ENCODE data around the gene MRPS18B.

The MRPS18B gene

GRCh38 chr6:30617565-30618269 is at the start of gene MRPS18B:
MRPS18B (plus strand) TSS chr6:30617840; CDS start chr6:30617866, 26 bp downstream.
- peak; percentile 98 to 99 for DNase-seq (ENCODE audit: low read depth in 2 of 2)

- DNase-seq (ENCODE audit: low read depth in 2 of 2) = peak; percentile 17 to 27
Measured at GRCh38 chr6:30568245-30568644, 49.4 kb upstream of the MRPS18B start.

GRCh38 chr6:30570263-30570662 is 47.4 kb upstream of the MRPS18B start:
- no peak for DNase-seq (ENCODE audit: low read depth in 2 of 2)

- no peak for DNase-seq (ENCODE audit: low read depth in 2 of 2)
Measured at GRCh38 chr6:30570740-30571074, 46.9 kb upstream of the MRPS18B start.

GRCh38 chr6:30571075-30571761 is 46.4 kb upstream of the MRPS18B start, which contains the start of gene ABCF1:
ABCF1 (plus strand) TSS chr6:30571442; CDS start chr6:30571488, 46 bp downstream.
- DNase-seq (ENCODE audit: low read depth in 2 of 2) = peak; percentile 96 to 99

- no peak for DNase-seq (ENCODE audit: low read depth in 2 of 2)
Measured at GRCh38 chr6:30571762-30572082, 45.9 kb upstream of the MRPS18B start.

GRCh38 chr6:30572148-30572547 is 45.5 kb upstream of the MRPS18B start:
- DNase-seq (ENCODE audit: low read depth in 2 of 2) = no peak

- DNase-seq (ENCODE audit: low read depth in 2 of 2) = no peak
Measured at GRCh38 chr6:30573113-30573512, 44.5 kb upstream of the MRPS18B start.

- no peak for DNase-seq (ENCODE audit: low read depth in 2 of 2)
Measured at GRCh38 chr6:30578051-30578450, 39.6 kb upstream of the MRPS18B start.

GRCh38 chr6:30583921-30584320 is 33.7 kb upstream of the MRPS18B start:
- DNase-seq (ENCODE audit: low read depth in 2 of 2) = no peak

- DNase-seq (ENCODE audit: low read depth in 2 of 2) = no peak
Measured at GRCh38 chr6:30589754-30590358, 27.8 kb upstream of the MRPS18B start.

- no peak for DNase-seq (ENCODE audit: low read depth in 2 of 2)
Measured at GRCh38 chr6:30590509-30590908, 27.1 kb upstream of the MRPS18B start.

- DNase-seq (ENCODE audit: low read depth in 2 of 2) = no peak
Measured at GRCh38 chr6:30591008-30591407, 26.6 kb upstream of the MRPS18B start.

- DNase-seq (ENCODE audit: low read depth in 2 of 2) = no peak
Measured at GRCh38 chr6:30592287-30592686, 25.4 kb upstream of the MRPS18B start.

- peak; percentile 51 to 63 for DNase-seq (ENCODE audit: low read depth in 2 of 2)
Measured at GRCh38 chr6:30597315-30598144, 20.1 kb upstream of the MRPS18B start.

- no peak for DNase-seq (ENCODE audit: low read depth in 2 of 2)
Measured at GRCh38 chr6:30598912-30599624, 18.6 kb upstream of the MRPS18B start.

GRCh38 chr6:30599625-30600324 is 17.9 kb upstream of the MRPS18B start:
- no peak for DNase-seq (ENCODE audit: low read depth in 2 of 2)

GRCh38 chr6:30600451-30600961 is 17.1 kb upstream of the MRPS18B start:
- no peak for DNase-seq (ENCODE audit: low read depth in 2 of 2)

GRCh38 chr6:30601436-30601814 is 16.2 kb upstream of the MRPS18B start:
- DNase-seq (ENCODE audit: low read depth in 2 of 2) = no peak

GRCh38 chr6:30601815-30602641 is 15.6 kb upstream of the MRPS18B start:
- no peak for DNase-seq (ENCODE audit: low read depth in 2 of 2)

All from stimulated activated CD8-positive, alpha-beta memory T cell treated with anti-CD3 and anti-CD28 coated beads, Interleukin-7, amount 100 ng/mL, for 4 hours (primary cell).